Stimulated activated naive B cell treated with anti-CD40 and anti-IgM and Interleukin-4, amounts not matched to agents 10 μg/mL and 1 μg/mL and 100 μg/mL, for 72 hours (primary cell): Measurements from ENCODE around the gene TUT7.
A peak's percentile ranks its signal among the peaks of the same experiment; 100 is the strongest.

Source experiments
- ATAC-seq, 2 donors: fragments of 150-1000 bp; cut with Tn5 transposase; replicated peaks; 2 replicates each; pipeline ENCODE4 v1.10.0; 2021; ENCODE audit warnings: moderate library complexity in 1 of 2
- DNase-seq: peaks from one replicate; pipeline ENCODE4 v3.0.0; 2021
- H3K27ac Mint-ChIP-seq: one replicate; pipeline ENCODE4 v1.8.0; 2022; ENCODE audit warnings: mild to moderate bottlenecking, mixed read lengths
- H3K27me3 Mint-ChIP-seq, 2 donors: one replicate each; pipeline ENCODE4 v1.8.0; 2022; ENCODE audit warnings: mixed read lengths in 2 of 2
- H3K36me3 Mint-ChIP-seq, 2 donors: one replicate each; pipeline ENCODE4 v1.8.0; 2022; ENCODE audit warnings: mixed read lengths in 2 of 2, mild to moderate bottlenecking in 1 of 2
- H3K4me1 Mint-ChIP-seq, 2 donors: one replicate each; pipeline ENCODE4 v1.8.0; 2022; ENCODE audit warnings: mixed read lengths in 2 of 2, mild to moderate bottlenecking in 1 of 2
- H3K4me3 Mint-ChIP-seq, 2 donors: one replicate each; pipeline ENCODE4 v1.8.0; 2022; ENCODE audit warnings: mild to moderate bottlenecking in 2 of 2, mixed read lengths in 2 of 2, moderate library complexity in 1 of 2
- H3K9me3 Mint-ChIP-seq, 2 donors: one replicate each; pipeline ENCODE4 v1.8.0; 2022; ENCODE audit warnings: mixed read lengths in 2 of 2, mild to moderate bottlenecking in 1 of 2

TUT7 gene

DNA sequence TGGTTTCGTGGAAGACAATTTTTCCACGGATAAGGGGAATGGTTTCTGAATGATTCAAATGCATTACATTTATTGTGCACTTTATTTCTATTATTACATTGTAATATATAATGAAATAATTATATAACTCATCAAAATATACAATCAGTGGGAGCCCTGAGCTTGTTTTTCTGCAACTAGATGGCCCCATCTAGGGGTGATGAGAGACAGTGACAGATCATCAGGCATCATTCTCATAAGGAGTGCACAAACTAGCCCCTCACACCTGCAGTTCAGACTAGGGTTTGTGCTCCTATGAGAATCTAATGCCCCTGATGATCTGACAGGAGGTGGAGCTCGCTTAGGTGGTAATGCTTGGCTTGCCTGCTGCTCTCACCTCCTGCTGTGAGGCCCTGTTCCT, 78.2 kb downstream of the TUT7 start:
- Mint-ChIP-seq H3K4me1 (peaks cover 15 to 23% of the 10 kb centered on the region in 2 donors), H3K27ac (no peak overlapping the region), H3K36me3 (peaks cover 12 to 48% of the 10 kb centered on the region in 2 donors), H3K4me3 (no peak overlapping the region), H3K9me3 (no peaks in the 10 kb centered on the region), H3K27me3 (no peaks in the 10 kb centered on the region)
- DNase-seq (no peak), ATAC-seq (no peak)

GRCh38 chr9:86274821-86275643, 79.2 kb downstream of the TUT7 start:
- DNase-seq (no peak), ATAC-seq (no peak)
- H3K9me3 Mint-ChIP-seq: no peaks in the 10 kb centered on the region
- peaks cover 12 to 46% of the 10 kb centered on the region in 2 donors for H3K36me3 Mint-ChIP-seq
- H3K27ac Mint-ChIP-seq: no peak overlapping the region
- H3K27me3 Mint-ChIP-seq: no peaks in the 10 kb centered on the region
- peaks cover 14 to 17% of the 10 kb centered on the region in 2 donors for H3K4me1 Mint-ChIP-seq
- no peak overlapping the region for H3K4me3 Mint-ChIP-seq

DNA sequence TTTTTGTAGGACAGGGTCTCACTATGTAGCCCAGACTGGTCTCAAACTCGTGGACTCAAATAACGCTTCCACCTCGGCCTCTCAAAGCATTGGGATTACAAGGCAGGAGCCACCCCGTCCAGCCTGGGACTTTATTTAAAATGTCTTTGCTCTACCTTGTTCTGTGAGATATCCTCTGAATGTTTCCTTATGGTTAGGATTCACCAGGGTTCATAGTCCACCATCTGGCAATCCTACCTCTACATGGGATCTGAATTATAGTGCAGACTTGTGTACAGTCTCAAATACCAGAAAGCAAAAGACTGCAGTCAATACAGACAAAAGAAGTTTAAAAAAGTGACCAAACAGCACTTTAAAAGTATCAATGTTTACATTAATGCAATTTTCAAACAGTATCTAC, 82.0 kb downstream of the TUT7 start:
- H3K9me3 Mint-ChIP-seq: no peaks in the 10 kb centered on the region
- H3K36me3 Mint-ChIP-seq: peaks cover 23 to 45% of the 10 kb centered on the region in 2 donors
- no peak overlapping the region for H3K4me3 Mint-ChIP-seq
- ATAC-seq (no peak), DNase-seq (no peak)
- H3K27me3 Mint-ChIP-seq: no peaks in the 10 kb centered on the region
- peaks cover 1 to 5% of the 10 kb centered on the region in 2 donors for H3K4me1 Mint-ChIP-seq
- H3K27ac Mint-ChIP-seq: no peak overlapping the region

GRCh38 chr9:86263876-86264275, 90.3 kb downstream of the TUT7 start:
- no peak for DNase-seq
- Mint-ChIP-seq H3K27ac (no peak overlapping the region), H3K4me3 (no peak overlapping the region), H3K36me3 (peaks cover 24 to 44% of the 10 kb centered on the region in 2 donors), H3K4me1 (no peaks in the 10 kb centered on the region), H3K27me3 (no peaks in the 10 kb centered on the region), H3K9me3 (no peaks in the 10 kb centered on the region)
- ATAC-seq: no peak

GRCh38 chr9:86262492-86262891, 91.7 kb downstream of the TUT7 start:
- Mint-ChIP-seq H3K27ac (no peak overlapping the region), H3K9me3 (no peaks in the 10 kb centered on the region), H3K4me3 (no peak overlapping the region), H3K36me3 (peaks cover 19 to 39% of the 10 kb centered on the region in 2 donors), H3K4me1 (no peaks in the 10 kb centered on the region), H3K27me3 (no peaks in the 10 kb centered on the region)
- ATAC-seq (no peak), DNase-seq (no peak)

GRCh38 chr9:86259557-86259956, 94.7 kb downstream of the TUT7 start, which contains the start of gene C9orf153:
C9orf153 (minus strand) TSS chr9:86259657; CDS start chr9:86229603, 30,054 bp downstream.
- ATAC-seq (no peak), DNase-seq (no peak)
- Mint-ChIP-seq H3K27ac (no peak within 1 kb of the TSS), H3K9me3 (no peaks in the 10 kb centered on the region), H3K4me3 (no peak within 1 kb of the TSS), H3K36me3 (peaks cover 19 to 35% of the 10 kb centered on the region in 2 donors), H3K4me1 (no peaks in the 10 kb centered on the region), H3K27me3 (no peaks in the 10 kb centered on the region)

DNA sequence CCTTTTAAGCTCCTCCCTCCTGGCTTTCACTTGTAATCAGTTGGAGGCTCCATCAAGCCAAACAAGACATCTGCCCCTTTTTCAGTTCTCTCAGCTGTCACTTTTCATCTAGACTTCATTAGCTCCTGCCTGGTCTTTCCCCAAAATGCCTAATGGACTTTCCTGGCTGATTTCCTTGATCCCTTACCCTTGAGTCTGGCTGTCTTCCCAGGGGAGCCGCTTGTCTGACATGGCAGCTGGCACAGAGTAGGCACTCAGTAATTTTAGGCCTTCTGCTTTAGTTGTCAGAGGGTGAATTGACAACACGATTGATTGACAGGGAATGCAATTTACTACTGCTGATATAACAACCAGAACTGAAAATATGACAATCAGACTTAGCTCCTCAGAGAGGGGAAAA, 96.8 kb downstream of the TUT7 start:
- no peak overlapping the region for H3K4me3 Mint-ChIP-seq
- H3K27me3 Mint-ChIP-seq: no peaks in the 10 kb centered on the region
- ATAC-seq (no peak), DNase-seq (no peak)
- no peaks in the 10 kb centered on the region for H3K4me1 Mint-ChIP-seq
- H3K36me3 Mint-ChIP-seq: peaks cover 12 to 17% of the 10 kb centered on the region in 2 donors
- peaks cover 0 to 4% of the 10 kb centered on the region in 2 donors for H3K9me3 Mint-ChIP-seq
- H3K27ac Mint-ChIP-seq: no peak overlapping the region

GRCh38 chr9:86256653-86257052, 97.6 kb downstream of the TUT7 start:
- Mint-ChIP-seq H3K27me3 (no peaks in the 10 kb centered on the region), H3K4me3 (no peak overlapping the region), H3K27ac (no peak overlapping the region), H3K36me3 (peaks cover 12 to 15% of the 10 kb centered on the region in 2 donors), H3K4me1 (no peaks in the 10 kb centered on the region), H3K9me3 (peaks cover 2 to 6% of the 10 kb centered on the region in 2 donors)
- DNase-seq: no peak
- no peak for ATAC-seq

DNA sequence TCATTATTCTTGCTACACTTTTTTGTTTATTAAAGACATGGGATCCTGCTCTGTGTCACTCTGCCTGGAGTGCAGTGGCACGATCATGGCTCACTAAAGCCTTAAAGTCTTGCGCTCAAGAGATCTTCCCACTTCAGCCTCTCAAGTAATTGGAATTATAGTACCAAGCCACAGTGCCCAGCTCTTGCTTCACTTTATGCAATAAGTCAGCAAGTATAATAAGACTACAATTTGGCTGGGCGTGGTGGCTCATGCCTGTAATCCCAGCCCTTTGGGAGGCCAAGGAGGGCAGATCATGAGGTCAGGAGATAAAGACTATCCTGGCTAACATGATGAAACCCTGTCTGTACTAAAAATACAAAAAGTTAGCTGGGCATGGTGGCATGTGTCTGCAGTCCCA, 100.6 kb downstream of the TUT7 start:
- Mint-ChIP-seq H3K9me3 (peaks cover 4 to 6% of the 10 kb centered on the region in 2 donors), H3K27me3 (no peaks in the 10 kb centered on the region), H3K4me1 (no peaks in the 10 kb centered on the region)

DNA sequence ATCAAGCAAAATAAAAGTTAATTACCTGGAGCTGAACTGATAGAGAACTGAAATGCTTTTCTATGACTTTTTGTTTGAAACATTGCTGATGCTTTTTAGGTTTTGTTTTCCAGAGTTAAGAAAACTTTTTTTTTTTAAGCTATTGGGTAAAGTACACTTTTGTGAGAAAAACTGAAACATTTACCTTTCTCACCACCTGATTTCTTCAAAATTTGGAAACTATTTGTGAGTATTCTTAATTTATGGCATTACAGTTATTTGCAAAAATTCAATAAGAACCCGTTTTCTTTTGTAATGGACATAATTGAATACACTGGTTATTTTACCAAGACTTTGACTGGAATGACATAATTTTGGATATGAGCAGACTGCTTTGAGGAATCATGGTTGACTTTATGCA, 101.3 kb downstream of the TUT7 start:
- Mint-ChIP-seq H3K27me3 (no peaks in the 10 kb centered on the region), H3K27ac (no peak overlapping the region), H3K4me1 (no peaks in the 10 kb centered on the region), H3K4me3 (no peak overlapping the region), H3K36me3 (peaks cover 0 to 4% of the 10 kb centered on the region in 2 donors), H3K9me3 (peaks cover 4 to 6% of the 10 kb centered on the region in 2 donors)
- DNase-seq (no peak), ATAC-seq (no peak)

More for the DNA sequence above, 100.6 kb downstream of the TUT7 start:
- peaks cover 0 to 4% of the 10 kb centered on the region in 2 donors for H3K36me3 Mint-ChIP-seq
- ATAC-seq (no peak), DNase-seq (no peak)
- no peak overlapping the region for H3K4me3 Mint-ChIP-seq
- H3K27ac Mint-ChIP-seq: no peak overlapping the region

DNA sequence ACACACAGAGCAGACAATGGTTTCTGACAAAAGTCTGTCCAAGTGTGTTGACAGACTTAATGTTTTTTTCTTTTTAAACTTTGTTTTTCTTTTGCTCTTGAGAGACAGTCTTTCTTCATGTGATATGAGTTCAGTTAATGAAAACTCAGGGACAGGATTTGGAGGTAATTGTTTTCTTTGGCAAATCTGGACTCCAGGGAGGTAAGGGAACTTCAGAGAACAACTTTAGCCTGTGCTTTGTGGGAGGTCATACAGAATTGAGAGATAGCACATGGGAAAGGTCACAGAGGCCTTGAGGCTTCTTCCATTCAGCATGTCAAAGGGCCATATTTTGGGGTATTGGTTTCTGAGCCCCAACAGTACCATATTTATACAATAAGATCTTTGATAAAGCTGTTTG, 104.1 kb downstream of the TUT7 start:
- DNase-seq (no peak), ATAC-seq (no peak)
- Mint-ChIP-seq H3K27ac (no peak overlapping the region), H3K36me3 (peaks cover 0 to 4% of the 10 kb centered on the region in 2 donors), H3K9me3 (peaks cover 4 to 6% of the 10 kb centered on the region in 2 donors), H3K27me3 (peaks cover 0 to 6% of the 10 kb centered on the region in 2 donors), H3K4me3 (no peak overlapping the region), H3K4me1 (peaks cover 6 to 9% of the 10 kb centered on the region in 2 donors)

GRCh38 chr9:86248746-86249145, 105.5 kb downstream of the TUT7 start:
- peaks cover 6 to 9% of the 10 kb centered on the region in 2 donors for H3K4me1 Mint-ChIP-seq
- no peak for ATAC-seq

GRCh38 chr9:86246752-86247161, 107.5 kb downstream of the TUT7 start:
- Mint-ChIP-seq H3K4me3 (no peak overlapping the region), H3K9me3 (peaks cover under 1 to 3% of the 10 kb centered on the region in 2 donors), H3K36me3 (peaks cover 0 to 3% of the 10 kb centered on the region in 2 donors), H3K27me3 (peaks cover 0 to 6% of the 10 kb centered on the region in 2 donors), H3K4me1 (peaks cover 6 to 9% of the 10 kb centered on the region in 2 donors), H3K27ac (no peak overlapping the region)
- peak; percentile 3 for DNase-seq
- peak; percentile 53 to 71 for ATAC-seq

More at GRCh38 chr9:86248746-86249145, 105.5 kb downstream of the TUT7 start:
- DNase-seq: no peak
- Mint-ChIP-seq H3K4me3 (no peak overlapping the region), H3K27ac (no peak overlapping the region), H3K9me3 (peaks cover 4 to 5% of the 10 kb centered on the region in 2 donors), H3K27me3 (peaks cover 0 to 6% of the 10 kb centered on the region in 2 donors), H3K36me3 (peaks cover 0 to 4% of the 10 kb centered on the region in 2 donors)

DNA sequence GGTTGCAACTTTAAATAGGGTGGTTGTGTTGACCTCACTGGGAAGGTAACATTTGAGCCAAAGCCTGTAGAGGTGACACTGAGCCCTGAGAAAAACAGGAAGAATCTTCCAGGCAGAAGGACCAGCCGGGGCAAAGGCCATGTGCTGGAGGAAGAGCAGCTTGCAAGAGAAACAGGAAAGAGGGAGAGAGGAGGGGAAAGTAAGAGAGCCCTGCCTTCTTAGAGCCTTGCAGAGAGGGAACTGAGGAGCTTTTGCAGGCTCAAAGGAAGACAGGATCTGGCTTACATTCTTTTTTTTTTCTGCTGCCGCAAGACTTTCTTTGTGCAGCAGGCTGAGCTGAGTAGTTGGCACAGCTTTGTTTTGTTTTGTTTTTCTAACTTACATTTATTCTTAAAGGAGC, 112.1 kb downstream of the TUT7 start:
- peaks cover 0 to 2% of the 10 kb centered on the region in 2 donors for H3K27me3 Mint-ChIP-seq
- no peaks in the 10 kb centered on the region for H3K36me3 Mint-ChIP-seq
- no peak overlapping the region for H3K4me3 Mint-ChIP-seq
- ATAC-seq (no peak), DNase-seq (no peak)
- H3K27ac Mint-ChIP-seq: no peak overlapping the region
- peaks cover 4 to 5% of the 10 kb centered on the region in 2 donors for H3K4me1 Mint-ChIP-seq
- peaks cover 2 to 3% of the 10 kb centered on the region in 2 donors for H3K9me3 Mint-ChIP-seq

- no peaks in the 10 kb centered on the region for H3K4me1 Mint-ChIP-seq
- ATAC-seq (no peak), DNase-seq (no peak)
- H3K36me3 Mint-ChIP-seq: no peaks in the 10 kb centered on the region
- no peaks in the 10 kb centered on the region for H3K27me3 Mint-ChIP-seq
- no peak overlapping the region for H3K4me3 Mint-ChIP-seq
- peaks cover 2 to 3% of the 10 kb centered on the region in 2 donors for H3K9me3 Mint-ChIP-seq
- no peak overlapping the region for H3K27ac Mint-ChIP-seq
These were observed 113.0 kb downstream of the TUT7 start for GRCh38 chr9:86241216-86241615.
